ENCODE results near the gene BCAP31.

- TF ChIP-seq POLR2A (IDR thresholded peaks at IDR 0.05) (no peak), CTCF (IDR thresholded peaks at IDR 0.05) (no peak)
Observed at GRCh38 chrX:153726286-153727122, 2.3 kb upstream of the BCAP31 start.

Data from heart left ventricle (tissue), 13 donors.